Measurements from ENCODE around the gene CAPZB.

CAPZB gene

GRCh38 chr1:19453741-19454201 is 31.6 kb downstream of the CAPZB start:
- in situ Hi-C loops (cut with HindIII; ENCODE audit: low sequenced_read_pairs) = no loop called here

GRCh38 chr1:19452221-19452663 is 33.1 kb downstream of the CAPZB start:
- in situ Hi-C loops (cut with HindIII; ENCODE audit: low sequenced_read_pairs) = no loop called here

GRCh38 chr1:19450811-19451515 is 34.4 kb downstream of the CAPZB start:
- in situ Hi-C loops (cut with HindIII; ENCODE audit: low sequenced_read_pairs) = no loop called here

- in situ Hi-C loops (cut with HindIII; ENCODE audit: low sequenced_read_pairs) = loop anchor here (10.0 kb wide), 1 partner anchor 55 kb away; no protein-coding TSS in a partner anchor
Observed at GRCh38 chr1:19449454-19450228, 35.7 kb downstream of the CAPZB start.

GRCh38 chr1:19448491-19449439 is 36.6 kb downstream of the CAPZB start:
- in situ Hi-C loops (cut with HindIII; ENCODE audit: low sequenced_read_pairs) = loop anchor here (10.0 kb wide), 1 partner anchor 56 kb away; no protein-coding TSS in a partner anchor

GRCh38 chr1:19447550-19447949 is 37.8 kb downstream of the CAPZB start:
- in situ Hi-C loops (cut with HindIII; ENCODE audit: low sequenced_read_pairs) = loop anchor here (10.0 kb wide), 1 partner anchor 57 kb away; no protein-coding TSS in a partner anchor

GRCh38 chr1:19445417-19446342 is 39.7 kb downstream of the CAPZB start:
- in situ Hi-C loops (cut with HindIII; ENCODE audit: low sequenced_read_pairs) = loop anchor here (10.0 kb wide), 1 partner anchor 59 kb away; no protein-coding TSS in a partner anchor

GRCh38 chr1:19444296-19445021 is 40.9 kb downstream of the CAPZB start:
- in situ Hi-C loops (cut with HindIII; ENCODE audit: low sequenced_read_pairs) = loop anchor here (10.0 kb wide), 1 partner anchor 60 kb away; no protein-coding TSS in a partner anchor

- in situ Hi-C loops (cut with HindIII; ENCODE audit: low sequenced_read_pairs) = loop anchor here (10.0 kb wide), 1 partner anchor 61 kb away; no protein-coding TSS in a partner anchor
Observed at GRCh38 chr1:19443326-19443725, 42.0 kb downstream of the CAPZB start.

GRCh38 chr1:19442154-19443096 is 42.9 kb downstream of the CAPZB start:
- in situ Hi-C loops (cut with HindIII; ENCODE audit: low sequenced_read_pairs) = loop anchor here (10.0 kb wide), 1 partner anchor 62 kb away; no protein-coding TSS in a partner anchor

- in situ Hi-C loops (cut with HindIII; ENCODE audit: low sequenced_read_pairs) = loop anchor here (10.0 kb wide), 1 partner anchor 64 kb away; no protein-coding TSS in a partner anchor
Observed at GRCh38 chr1:19441048-19441780, 44.1 kb downstream of the CAPZB start.

GRCh38 chr1:19439464-19440171 is 45.7 kb downstream of the CAPZB start:
- in situ Hi-C loops (cut with HindIII; ENCODE audit: low sequenced_read_pairs) = loop anchor here (10.0 kb wide), 1 partner anchor 65 kb away; no protein-coding TSS in a partner anchor

- in situ Hi-C loops (cut with HindIII; ENCODE audit: low sequenced_read_pairs) = no loop called here
Observed at GRCh38 chr1:19438516-19439195, 46.7 kb downstream of the CAPZB start.

- in situ Hi-C loops (cut with HindIII; ENCODE audit: low sequenced_read_pairs) = no loop called here
Observed at GRCh38 chr1:19437891-19438294, 47.4 kb downstream of the CAPZB start.

GRCh38 chr1:19436716-19437476 is 48.4 kb downstream of the CAPZB start:
- in situ Hi-C loops (cut with HindIII; ENCODE audit: low sequenced_read_pairs) = no loop called here

All from endothelial cell of hepatic sinusoid (primary cell).